MG63 (cell line): Measurements from ENCODE around the gene TSHZ2. TPM values are rescaled to one million over a fixed set of nuclear protein-coding genes. Genes with fewer than 3 reads are reported as not detected.

ENCODE experiments used
- DNase-seq: peaks from one replicate; pipeline ENCODE4 v3.0.0-alpha.2; 2020
- H3K27me3 ChIP-seq: fragments of 250-450 bp; sonication (Bioruptor Pico); 2 replicates; pipeline ENCODE4 v1.5.1; 2020; ENCODE audit warnings: mild to moderate bottlenecking, moderate library complexity
- H3K36me3 ChIP-seq: fragments of 250-450 bp; sonication (Bioruptor Pico); 2 replicates; pipeline ENCODE4 v1.5.1; 2020; ENCODE audit warnings: mild to moderate bottlenecking, moderate library complexity
- H3K4me3 ChIP-seq: fragments of 250-450 bp; sonication (Bioruptor Pico); 2 replicates; pipeline ENCODE4 v1.5.1; 2020; ENCODE audit warnings: mild to moderate bottlenecking, moderate library complexity
- H3K9me3 ChIP-seq: fragments of 250-450 bp; sonication (Bioruptor Pico); 2 replicates; pipeline ENCODE4 v1.5.1; 2020; ENCODE audit warnings: mild to moderate bottlenecking, moderate library complexity
- total RNA-seq: library from RNA; depleted of rRNA; stranded (reverse); fragments of >200 nt; shearing (Covaris generic); gene quantifications from 2 replicates; pipeline ENCODE4 v1.2.3, GENCODE V29; 2014; ENCODE audit warnings: low replicate concordance

Gene TSHZ2
- total RNA-seq, 1 experiment from 2014 or later: not detected

GRCh38 chr20:53222932-53223331 lies 250.8 kb downstream of the TSHZ2 start:
- Histone ChIP-seq H3K9me3 (no peaks in the 10 kb centered on the region), H3K36me3 (no peaks in the 10 kb centered on the region), H3K4me3 (no peak overlapping the region), H3K27me3 (peaks cover 2% of the 10 kb centered on the region)
- DNase-seq: no peak

- H3K9me3 ChIP-seq: no peaks in the 10 kb centered on the region
- H3K36me3 ChIP-seq: no peaks in the 10 kb centered on the region
- H3K27me3 ChIP-seq: peaks cover 2% of the 10 kb centered on the region; the same call in 1 of the 2 replicates
- no peak for DNase-seq
- H3K4me3 ChIP-seq: no peak overlapping the region
Observed at GRCh38 chr20:53223626-53224172, 251.5 kb downstream of the TSHZ2 start.

- peaks cover 2% of the 10 kb centered on the region; the same call in 1 of the 2 replicates for H3K27me3 ChIP-seq
- H3K9me3 ChIP-seq: no peaks in the 10 kb centered on the region
- no peaks in the 10 kb centered on the region for H3K36me3 ChIP-seq
- DNase-seq: no peak
- H3K4me3 ChIP-seq: no peak overlapping the region
Observed at GRCh38 chr20:53224851-53225250, 252.7 kb downstream of the TSHZ2 start.

GRCh38 chr20:53226826-53227225 lies 254.7 kb downstream of the TSHZ2 start:
- 0 out of 2 replicates have a peak, but pooled peaks cover 2% of the 10 kb centered on the region for H3K27me3 ChIP-seq
- no peaks in the 10 kb centered on the region for H3K36me3 ChIP-seq
- DNase-seq: no peak
- no peak overlapping the region for H3K4me3 ChIP-seq
- H3K9me3 ChIP-seq: no peaks in the 10 kb centered on the region

- Histone ChIP-seq H3K36me3 (no peaks in the 10 kb centered on the region), H3K9me3 (no peaks in the 10 kb centered on the region), H3K27me3 (0 out of 2 replicates have a peak, but pooled peaks cover 2% of the 10 kb centered on the region), H3K4me3 (no peak overlapping the region)
- DNase-seq: no peak
Observed at GRCh38 chr20:53227523-53227922, 255.4 kb downstream of the TSHZ2 start.

GRCh38 chr20:53231061-53231460 lies 258.9 kb downstream of the TSHZ2 start:
- Histone ChIP-seq H3K4me3 (no peak overlapping the region), H3K9me3 (no peaks in the 10 kb centered on the region), H3K36me3 (no peaks in the 10 kb centered on the region), H3K27me3 (peaks cover 4% of the 10 kb centered on the region; the same call in 1 of the 2 replicates)
- no peak for DNase-seq

GRCh38 chr20:53237461-53237860 lies 265.3 kb downstream of the TSHZ2 start:
- DNase-seq: no peak
- H3K27me3 ChIP-seq: peaks cover 11% of the 10 kb centered on the region
- no peak overlapping the region for H3K4me3 ChIP-seq
- no peaks in the 10 kb centered on the region for H3K36me3 ChIP-seq
- H3K9me3 ChIP-seq: no peaks in the 10 kb centered on the region

GRCh38 chr20:53238121-53238660 lies 266.0 kb downstream of the TSHZ2 start:
- no peak for DNase-seq
- Histone ChIP-seq H3K27me3 (peaks cover 16% of the 10 kb centered on the region), H3K4me3 (no peak overlapping the region), H3K9me3 (no peaks in the 10 kb centered on the region; the same call in 1 of the 2 replicates), H3K36me3 (no peaks in the 10 kb centered on the region)

- no peaks in the 10 kb centered on the region; the same call in 1 of the 2 replicates for H3K9me3 ChIP-seq
- H3K4me3 ChIP-seq: no peak overlapping the region
- no peak for DNase-seq
- no peaks in the 10 kb centered on the region for H3K36me3 ChIP-seq
- peaks cover 12% of the 10 kb centered on the region for H3K27me3 ChIP-seq
Observed at GRCh38 chr20:53243152-53243551, 271.0 kb downstream of the TSHZ2 start.

GRCh38 chr20:53244711-53245110 lies 272.6 kb downstream of the TSHZ2 start:
- DNase-seq: no peak
- Histone ChIP-seq H3K4me3 (no peak overlapping the region), H3K27me3 (peaks cover 11% of the 10 kb centered on the region), H3K9me3 (no peaks in the 10 kb centered on the region; the same call in 1 of the 2 replicates), H3K36me3 (no peaks in the 10 kb centered on the region)

GRCh38 chr20:53245574-53245973 lies 273.4 kb downstream of the TSHZ2 start:
- no peak for DNase-seq
- Histone ChIP-seq H3K9me3 (no peaks in the 10 kb centered on the region; the same call in 1 of the 2 replicates), H3K4me3 (no peak overlapping the region), H3K27me3 (peaks cover 8% of the 10 kb centered on the region; the same call in 1 of the 2 replicates), H3K36me3 (no peaks in the 10 kb centered on the region)

- Histone ChIP-seq H3K9me3 (no peaks in the 10 kb centered on the region; the same call in 1 of the 2 replicates), H3K4me3 (no peak overlapping the region), H3K36me3 (no peaks in the 10 kb centered on the region), H3K27me3 (peaks cover 12% of the 10 kb centered on the region)
- DNase-seq: peak; percentile 28
Observed at GRCh38 chr20:53247468-53248103, 275.4 kb downstream of the TSHZ2 start.

GRCh38 chr20:53250456-53250855 lies 278.3 kb downstream of the TSHZ2 start:
- H3K27me3 ChIP-seq: peaks cover 5% of the 10 kb centered on the region
- no peaks in the 10 kb centered on the region for H3K36me3 ChIP-seq
- H3K4me3 ChIP-seq: no peak overlapping the region
- DNase-seq: no peak
- no peaks in the 10 kb centered on the region for H3K9me3 ChIP-seq

- no peaks in the 10 kb centered on the region for H3K36me3 ChIP-seq
- H3K4me3 ChIP-seq: no peak overlapping the region
- peaks cover 5% of the 10 kb centered on the region for H3K27me3 ChIP-seq
- no peaks in the 10 kb centered on the region for H3K9me3 ChIP-seq
- DNase-seq: no peak
Observed at GRCh38 chr20:53252002-53252401, 279.8 kb downstream of the TSHZ2 start.

- Histone ChIP-seq H3K9me3 (no peaks in the 10 kb centered on the region), H3K4me3 (no peak overlapping the region), H3K36me3 (no peaks in the 10 kb centered on the region), H3K27me3 (peaks cover 5% of the 10 kb centered on the region)
- DNase-seq: no peak
Observed at GRCh38 chr20:53253668-53254067, 281.5 kb downstream of the TSHZ2 start.

- H3K4me3 ChIP-seq: no peak overlapping the region
- no peaks in the 10 kb centered on the region for H3K36me3 ChIP-seq
- no peaks in the 10 kb centered on the region for H3K9me3 ChIP-seq
- peaks cover 5% of the 10 kb centered on the region for H3K27me3 ChIP-seq
- DNase-seq: no peak
Observed at GRCh38 chr20:53255102-53255710, 283.0 kb downstream of the TSHZ2 start.

GRCh38 chr20:53258741-53259140 lies 286.6 kb downstream of the TSHZ2 start:
- no peaks in the 10 kb centered on the region for H3K9me3 ChIP-seq
- H3K4me3 ChIP-seq: no peak overlapping the region
- peaks cover 9% of the 10 kb centered on the region for H3K27me3 ChIP-seq
- DNase-seq: no peak
- no peaks in the 10 kb centered on the region for H3K36me3 ChIP-seq
